ENCODE measurements around the gene SPATA6.
"Not testable (repeated sequence)": the region's sequence is repeated elsewhere in the genome, so short reads cannot be mapped to it uniquely, and the experiment has no call there.

Gene SPATA6

DNA sequence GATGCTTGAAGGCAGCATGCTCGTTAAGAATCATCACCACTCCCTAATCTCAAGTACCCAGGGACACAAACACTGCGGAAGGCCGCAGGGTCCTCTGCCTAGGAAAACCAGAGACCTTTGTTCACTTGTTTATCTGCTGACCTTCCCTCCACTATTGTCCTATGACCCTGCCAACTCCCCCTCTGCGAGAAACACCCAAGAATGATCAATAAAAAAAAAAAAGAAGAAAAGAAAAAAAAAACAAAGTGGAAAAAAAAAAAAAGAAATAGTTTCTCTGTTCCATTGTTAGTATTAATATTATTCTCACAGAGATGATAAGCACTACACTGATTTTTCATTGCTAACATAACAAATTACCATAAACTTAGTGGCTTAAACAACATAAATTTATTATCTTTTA, 8.0 kb upstream of the SPATA6 start:
- H3K9me3 Mint-ChIP-seq; H3K4me3 Mint-ChIP-seq; H3K27ac Mint-ChIP-seq; H3K36me3 Mint-ChIP-seq (ENCODE audit: low read depth); H3K4me1 Mint-ChIP-seq (ENCODE audit: low read depth); DNase-seq: not testable (repeated sequence)
- H3K27me3 Mint-ChIP-seq = peaks cover 13% of the 10 kb centered on the region

DNA sequence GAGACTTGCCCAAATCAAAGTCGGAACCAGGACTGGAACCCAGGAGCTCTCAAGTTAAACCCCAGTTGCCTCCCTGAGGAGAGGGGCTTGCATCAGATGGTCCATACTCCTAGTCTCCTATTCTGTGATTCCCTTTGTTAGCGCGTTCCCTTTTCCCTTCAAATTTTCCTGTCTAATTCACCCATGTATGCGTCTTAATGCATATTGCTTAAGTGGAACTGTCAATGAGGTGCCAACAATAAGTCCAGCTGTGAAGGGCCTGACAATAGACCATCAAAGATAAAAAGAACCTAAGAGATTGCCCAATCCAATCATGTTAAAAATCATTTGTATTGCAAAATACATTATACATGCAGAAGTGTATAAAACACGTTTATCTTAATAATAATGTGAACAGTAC, 634 bp upstream of the SPATA6 start:
- Mint-ChIP-seq H3K27ac (peak overlapping the region; percentile 33), H3K4me1 (ENCODE audit: low read depth) (peaks cover 28% of the 10 kb centered on the region), H3K9me3 (no peaks in the 10 kb centered on the region), H3K4me3 (peak overlapping the region; percentile 86), H3K36me3 (ENCODE audit: low read depth) (peaks cover 4% of the 10 kb centered on the region), H3K27me3 (peaks cover 30% of the 10 kb centered on the region)
- no peak for DNase-seq

DNA sequence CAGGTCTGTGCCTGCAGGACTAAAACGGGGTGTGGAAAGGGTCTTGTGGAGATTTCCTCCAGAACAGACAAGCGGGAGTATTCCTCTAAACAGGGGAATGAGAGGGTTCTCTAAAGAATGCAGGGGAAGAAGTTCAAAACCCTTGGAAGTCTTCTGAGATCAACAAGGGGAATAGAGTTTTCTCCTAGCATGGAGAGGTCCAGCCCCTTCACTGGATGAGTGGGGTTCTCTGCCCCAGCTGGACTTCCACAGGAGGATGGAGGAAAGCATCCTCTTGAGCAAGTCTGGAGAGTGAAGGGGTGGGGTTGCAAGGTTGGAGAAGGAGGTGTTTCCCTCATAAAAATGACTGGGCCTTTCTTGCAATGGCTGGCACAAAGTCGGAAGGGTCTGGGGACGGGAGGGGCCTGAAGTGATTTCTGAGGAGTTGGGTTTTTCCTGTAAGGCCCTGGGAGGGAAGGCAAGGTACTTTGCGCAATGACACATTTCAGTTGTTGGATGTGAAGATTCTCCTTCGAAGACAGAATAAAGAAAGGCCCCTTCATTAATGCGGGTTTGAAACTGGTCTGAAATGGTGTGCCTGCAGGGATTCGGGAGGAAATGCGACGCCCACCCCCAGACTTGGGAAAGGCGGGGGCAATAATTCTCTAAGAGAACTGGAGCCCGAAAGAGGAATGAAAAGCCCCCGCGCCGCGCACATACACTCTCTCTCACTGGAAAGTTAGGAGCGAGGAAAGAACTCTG, 884 bp downstream of the SPATA6 start:
- H3K27me3 Mint-ChIP-seq = peaks cover 30% of the 10 kb centered on the region
- peak overlapping the region; percentile 86 for H3K4me3 Mint-ChIP-seq
- DNase-seq = no peak
- no peaks in the 10 kb centered on the region for H3K9me3 Mint-ChIP-seq
- peaks cover 30% of the 10 kb centered on the region for H3K4me1 Mint-ChIP-seq (ENCODE audit: low read depth)
- peak overlapping the region; percentile 68 for H3K27ac Mint-ChIP-seq
- H3K36me3 Mint-ChIP-seq (ENCODE audit: low read depth) = peaks cover 4% of the 10 kb centered on the region

GRCh38 chr1:48470481-48470855, 1.5 kb downstream of the SPATA6 start:
- no peak overlapping the region for H3K27ac Mint-ChIP-seq
- peaks cover 30% of the 10 kb centered on the region for H3K27me3 Mint-ChIP-seq
- H3K9me3 Mint-ChIP-seq = no peaks in the 10 kb centered on the region
- H3K4me3 Mint-ChIP-seq = peak overlapping the region; percentile 86
- DNase-seq = no peak
- H3K4me1 Mint-ChIP-seq (ENCODE audit: low read depth) = peaks cover 30% of the 10 kb centered on the region
- H3K36me3 Mint-ChIP-seq (ENCODE audit: low read depth) = peaks cover 4% of the 10 kb centered on the region

DNA sequence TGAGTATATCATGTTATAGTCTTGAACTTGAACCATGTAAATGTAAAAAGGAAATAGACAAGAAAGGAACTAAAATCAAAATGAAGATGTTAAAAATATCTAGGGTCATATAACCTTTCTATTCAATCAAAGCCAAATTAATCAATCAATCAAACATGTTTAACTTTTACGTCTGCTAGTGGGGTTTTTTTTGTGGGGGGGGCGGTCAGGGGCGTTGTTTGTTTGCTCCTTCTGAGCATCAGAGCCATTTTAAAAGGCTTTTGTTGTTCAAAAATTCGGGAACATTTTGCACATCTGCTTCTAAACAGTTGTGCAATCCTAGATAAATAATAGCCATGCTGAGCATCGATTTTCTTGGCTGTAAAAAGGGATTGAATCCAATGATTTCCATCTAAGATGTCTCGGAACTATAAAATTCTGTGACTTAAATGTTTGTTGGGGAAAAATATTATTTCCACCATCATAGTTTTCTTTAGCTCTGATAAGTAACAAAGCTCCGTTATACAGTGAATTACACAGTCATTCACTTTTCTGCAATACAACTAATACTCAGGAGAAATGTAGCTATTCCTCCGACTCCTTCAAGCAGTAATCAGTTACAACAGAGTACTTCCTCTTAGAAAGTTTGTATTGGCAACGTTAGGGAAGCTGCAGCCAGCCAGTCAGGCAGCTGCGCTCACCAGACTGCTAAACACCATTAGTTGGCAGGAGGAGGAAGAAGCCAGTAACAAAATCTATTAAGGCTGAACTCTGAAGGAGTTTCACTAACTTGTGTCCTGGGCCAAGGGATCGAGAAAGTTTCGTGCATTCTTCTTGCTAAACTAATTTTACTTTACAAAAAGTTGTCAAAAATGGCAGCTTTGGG, 2.2 kb downstream of the SPATA6 start:
- H3K4me1 Mint-ChIP-seq (ENCODE audit: low read depth) = peaks cover 30% of the 10 kb centered on the region
- peaks cover 4% of the 10 kb centered on the region for H3K36me3 Mint-ChIP-seq (ENCODE audit: low read depth)
- no peaks in the 10 kb centered on the region for H3K9me3 Mint-ChIP-seq
- no peak for DNase-seq
- peaks cover 28% of the 10 kb centered on the region for H3K27me3 Mint-ChIP-seq
- H3K27ac Mint-ChIP-seq = no peak overlapping the region
- H3K4me3 Mint-ChIP-seq = peak overlapping the region; percentile 11

DNA sequence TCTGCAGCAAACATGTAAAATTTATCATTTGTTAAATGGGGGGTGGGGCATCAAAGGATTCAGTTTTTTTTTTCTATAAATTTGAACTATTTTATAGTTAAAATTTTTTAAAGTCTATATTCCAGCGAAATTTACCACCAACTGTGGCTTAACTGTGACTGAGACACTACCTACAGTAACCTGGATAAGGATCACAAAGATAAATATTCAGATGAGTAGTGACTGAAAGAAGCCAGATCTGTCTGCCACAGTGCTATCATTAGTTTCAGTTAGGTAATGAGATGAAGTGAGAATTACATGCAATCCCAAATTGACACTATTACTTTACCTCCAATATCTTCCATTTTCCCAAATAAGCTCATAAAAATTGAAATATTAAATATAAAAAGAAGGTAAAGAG, 5.4 kb downstream of the SPATA6 start:
- Mint-ChIP-seq H3K9me3 (no peaks in the 10 kb centered on the region), H3K27ac (no peak overlapping the region), H3K27me3 (peaks cover 22% of the 10 kb centered on the region), H3K4me3 (no peak overlapping the region), H3K4me1 (ENCODE audit: low read depth) (peaks cover 19% of the 10 kb centered on the region), H3K36me3 (ENCODE audit: low read depth) (peaks cover 2% of the 10 kb centered on the region)
- DNase-seq = no peak

DNA sequence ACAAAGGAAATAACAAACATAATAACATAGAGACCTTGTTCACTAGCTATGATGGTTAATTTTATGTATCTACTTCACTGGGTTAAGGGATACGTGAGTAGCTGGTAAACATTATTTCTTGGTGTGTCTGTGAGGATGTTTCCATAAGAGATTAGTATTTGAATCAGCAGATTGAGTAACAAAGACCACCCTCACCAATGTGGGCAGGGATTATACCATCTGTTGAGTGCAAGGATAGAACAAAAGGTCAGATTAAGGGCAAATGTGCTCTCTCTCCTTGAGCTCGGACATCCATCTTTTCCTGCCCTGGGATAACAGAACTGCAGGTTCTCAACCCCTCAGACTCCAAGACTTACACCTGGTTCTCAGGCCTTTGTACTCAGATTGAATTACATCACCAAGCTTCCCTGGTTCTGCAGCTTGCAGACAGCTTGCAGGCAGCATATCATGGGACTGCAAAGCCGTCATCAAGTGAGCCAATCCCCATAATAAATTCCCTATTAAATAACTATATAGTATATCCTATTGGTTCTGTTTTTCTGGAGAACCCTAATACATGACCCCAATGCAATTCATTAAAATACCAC, 9.2 kb downstream of the SPATA6 start:
- Mint-ChIP-seq H3K4me1 (ENCODE audit: low read depth) (peaks cover 2% of the 10 kb centered on the region), H3K27me3 (peaks cover 4% of the 10 kb centered on the region)

DNA sequence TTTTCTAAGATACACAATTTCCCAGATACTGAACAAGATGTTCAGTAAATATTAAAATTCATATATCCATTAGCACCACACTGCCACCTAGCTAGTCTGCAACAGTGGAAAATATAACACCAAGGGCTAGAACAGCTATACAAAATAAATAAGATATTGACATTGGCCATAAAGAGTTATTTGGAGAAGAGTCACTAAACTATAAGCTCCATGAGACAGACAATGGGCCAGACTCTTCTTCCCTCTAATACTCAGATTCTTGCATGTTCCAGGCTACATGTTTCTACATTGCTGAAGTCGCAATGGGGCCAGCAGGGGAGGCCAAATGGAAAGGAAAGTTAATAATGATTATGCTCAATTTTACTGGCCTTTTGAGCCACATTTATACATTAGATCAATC, 21.5 kb downstream of the SPATA6 start:
- Mint-ChIP-seq H3K4me1 (ENCODE audit: low read depth) (no peaks in the 10 kb centered on the region), H3K27ac (no peak overlapping the region), H3K27me3 (no peaks in the 10 kb centered on the region), H3K9me3 (no peaks in the 10 kb centered on the region), H3K36me3 (ENCODE audit: low read depth) (no peaks in the 10 kb centered on the region), H3K4me3 (no peak overlapping the region)
- DNase-seq = no peak

More for the DNA sequence above, 9.2 kb downstream of the SPATA6 start:
- Mint-ChIP-seq H3K9me3 (no peaks in the 10 kb centered on the region), H3K27ac (no peak overlapping the region), H3K4me3 (no peak overlapping the region), H3K36me3 (ENCODE audit: low read depth) (no peaks in the 10 kb centered on the region)
- no peak for DNase-seq

DNA sequence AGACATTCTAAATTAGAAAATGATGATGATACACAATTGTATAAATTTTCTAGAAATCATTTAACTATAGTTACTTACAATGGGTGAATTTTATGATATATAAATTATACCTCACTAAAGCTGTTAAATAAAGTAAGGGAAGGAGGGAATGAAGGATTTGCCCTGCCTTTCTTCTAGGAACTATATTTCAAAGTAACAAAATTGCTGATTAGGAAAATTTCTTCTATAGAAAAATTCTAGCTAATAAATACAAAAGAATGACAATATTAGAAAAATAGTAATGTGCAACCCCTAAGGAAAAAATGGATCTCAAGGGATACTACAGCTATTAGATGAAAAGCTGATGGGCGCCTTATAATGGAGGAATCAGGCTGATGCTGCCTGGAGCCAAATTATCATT, 23.1 kb downstream of the SPATA6 start:
- DNase-seq = no peak
- Mint-ChIP-seq H3K36me3 (ENCODE audit: low read depth) (peaks cover 5% of the 10 kb centered on the region), H3K9me3 (peaks cover 7% of the 10 kb centered on the region)

DNA sequence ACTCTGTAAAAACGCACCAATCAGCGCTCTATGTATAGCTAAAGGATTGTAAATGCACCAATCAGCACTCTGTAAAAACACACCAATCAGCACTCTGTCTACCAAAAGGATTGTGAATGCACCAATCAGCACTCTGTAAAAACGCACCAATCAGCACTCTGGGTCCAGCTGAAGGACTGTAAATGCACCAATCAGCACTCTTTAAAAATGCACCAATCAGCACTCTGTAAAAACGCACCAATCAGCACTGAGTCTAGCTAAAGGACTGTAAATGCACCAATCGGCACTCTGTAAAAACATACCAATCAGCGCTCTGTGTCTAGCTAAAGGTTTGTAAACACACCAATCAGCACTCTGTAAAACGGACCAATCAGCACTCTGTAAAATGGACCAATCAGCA, 27.8 kb downstream of the SPATA6 start:
- not testable (repeated sequence) for H3K4me1 Mint-ChIP-seq (ENCODE audit: low read depth); DNase-seq; H3K27me3 Mint-ChIP-seq; H3K27ac Mint-ChIP-seq; H3K4me3 Mint-ChIP-seq
- Mint-ChIP-seq H3K9me3 (peaks cover 19% of the 10 kb centered on the region), H3K36me3 (ENCODE audit: low read depth) (peaks cover 11% of the 10 kb centered on the region)

More for the DNA sequence above, 23.1 kb downstream of the SPATA6 start:
- H3K4me1 Mint-ChIP-seq (ENCODE audit: low read depth) = no peaks in the 10 kb centered on the region
- H3K4me3 Mint-ChIP-seq = no peak overlapping the region
- H3K27me3 Mint-ChIP-seq = no peaks in the 10 kb centered on the region
- no peak overlapping the region for H3K27ac Mint-ChIP-seq

DNA sequence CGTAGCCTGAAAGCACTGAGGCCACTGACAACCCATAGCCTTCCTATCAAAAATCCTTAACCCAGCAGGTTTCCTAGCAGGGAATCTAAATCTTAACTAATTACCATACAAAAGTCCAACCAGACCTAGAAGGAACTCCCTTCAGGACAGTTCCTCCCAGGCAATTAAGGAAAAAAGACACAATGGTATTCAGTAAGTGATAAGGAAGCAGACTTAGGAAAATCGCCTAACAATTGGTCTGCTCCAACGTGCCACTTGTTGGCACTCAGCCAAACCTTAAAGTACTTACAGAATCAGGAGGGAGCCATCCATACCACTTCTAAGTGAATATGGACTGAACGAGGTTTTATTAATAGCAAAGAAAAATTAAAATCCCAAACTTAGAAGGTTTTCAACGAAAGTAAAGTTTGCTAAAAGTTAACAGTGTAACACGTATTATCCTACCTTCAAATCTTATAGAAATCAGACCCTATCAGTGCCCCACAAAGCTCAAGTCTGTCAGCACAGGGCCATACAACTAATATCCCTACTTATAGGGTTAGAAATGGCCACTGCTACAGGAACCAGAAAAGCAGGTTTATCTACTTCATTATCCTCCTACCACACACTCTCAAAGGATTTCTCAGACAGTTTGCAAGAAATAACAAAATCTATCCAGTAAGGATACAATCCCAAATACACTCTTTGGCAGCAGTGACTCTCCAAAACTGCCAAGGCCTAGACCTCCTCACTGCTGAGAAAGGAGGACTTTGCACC, 29.0 kb downstream of the SPATA6 start:
- no peak for DNase-seq
- Mint-ChIP-seq H3K4me3 (no peak overlapping the region), H3K36me3 (ENCODE audit: low read depth) (peaks cover 11% of the 10 kb centered on the region), H3K27me3 (no peaks in the 10 kb centered on the region), H3K4me1 (ENCODE audit: low read depth) (no peaks in the 10 kb centered on the region), H3K9me3 (peaks cover 19% of the 10 kb centered on the region), H3K27ac (no peak overlapping the region)

- not testable (repeated sequence) for H3K27me3 Mint-ChIP-seq; H3K4me3 Mint-ChIP-seq; DNase-seq; H3K27ac Mint-ChIP-seq; H3K4me1 Mint-ChIP-seq (ENCODE audit: low read depth)
- Mint-ChIP-seq H3K9me3 (peaks cover 19% of the 10 kb centered on the region), H3K36me3 (ENCODE audit: low read depth) (peaks cover 11% of the 10 kb centered on the region)
These were observed 31.2 kb downstream of the SPATA6 start for GRCh38 chr1:48440786-48441185.

- Mint-ChIP-seq H3K27ac (no peak overlapping the region), H3K4me1 (ENCODE audit: low read depth) (no peaks in the 10 kb centered on the region), H3K27me3 (no peaks in the 10 kb centered on the region), H3K4me3 (no peak overlapping the region), H3K36me3 (ENCODE audit: low read depth) (peaks cover 10% of the 10 kb centered on the region), H3K9me3 (peaks cover 17% of the 10 kb centered on the region)
- DNase-seq = no peak
These were observed 32.6 kb downstream of the SPATA6 start for GRCh38 chr1:48439380-48439779.

DNA sequence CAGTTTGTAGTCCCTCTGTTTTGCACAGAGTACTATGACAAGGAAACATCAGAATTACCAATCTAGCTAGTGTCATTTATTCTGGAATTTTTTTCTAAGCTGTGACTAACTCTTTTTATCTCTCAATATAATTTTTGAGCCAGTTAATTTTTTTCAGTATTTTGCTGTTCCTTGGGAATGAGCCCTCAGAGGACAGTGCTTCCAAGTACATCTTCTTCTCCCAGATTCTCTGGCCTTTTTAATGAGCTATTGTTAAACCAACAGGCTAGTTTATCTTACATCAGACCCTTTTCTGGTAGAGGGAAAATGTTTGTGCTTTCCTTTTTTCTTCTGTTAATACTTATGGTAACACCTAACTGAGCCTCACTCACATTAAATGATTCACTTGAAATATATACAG, 34.6 kb downstream of the SPATA6 start:
- H3K36me3 Mint-ChIP-seq (ENCODE audit: low read depth); H3K9me3 Mint-ChIP-seq; H3K4me3 Mint-ChIP-seq; H3K27me3 Mint-ChIP-seq; H3K27ac Mint-ChIP-seq; H3K4me1 Mint-ChIP-seq (ENCODE audit: low read depth); DNase-seq: not testable (repeated sequence)
